MM.1S (cell line): ENCODE results near the gene FGF19.

Experiments used
- DNase-seq: peaks from one replicate; pipeline ENCODE4 v3.0.0-alpha.2; 2015
- H2AFZ ChIP-seq: fragments of 300-600 bp; sonication (generic); 2 replicates; pipeline ENCODE4 v1.6.0; 2016; ENCODE audit warnings: antibody characterized with exemption, low read length
- H3F3A ChIP-seq: fragments of 300-600 bp; sonication (generic); 2 replicates; pipeline ENCODE4 v1.6.1; 2016; ENCODE audit warnings: mild to moderate bottlenecking, antibody characterized with exemption, low read length, moderate library complexity, mixed read lengths; ENCODE audit not compliant: insufficient read depth
- H3K27ac ChIP-seq: fragments of 300-600 bp; sonication (generic); 2 replicates; pipeline ENCODE4 v1.5.1; 2016; ENCODE audit warnings: mild to moderate bottlenecking, low read length
- H3K27me3 ChIP-seq: fragments of 300-600 bp; sonication (generic); replicated peaks from 2 replicates; pipeline ENCODE4 v1.6.0; 2016; ENCODE audit warnings: low read length; ENCODE audit not compliant: insufficient read depth
- H3K36me3 ChIP-seq: fragments of 300-600 bp; sonication (generic); replicated peaks from 2 replicates; pipeline ENCODE4 v1.6.1; 2016; ENCODE audit warnings: mild to moderate bottlenecking, low read length, mixed read lengths; ENCODE audit not compliant: insufficient read depth
- H3K4me1 ChIP-seq: fragments of 300-600 bp; sonication (generic); 2 replicates; pipeline ENCODE4 v1.6.1; 2016; ENCODE audit warnings: low read length, mixed read lengths
- H3K4me2 ChIP-seq: fragments of 300-600 bp; sonication (generic); 2 replicates; pipeline ENCODE4 v1.6.0; 2016; ENCODE audit warnings: low read depth, low read length
- H3K4me3 ChIP-seq: fragments of 300-600 bp; sonication (generic); 2 replicates; pipeline ENCODE4 v1.5.1; 2016; ENCODE audit warnings: low read length, mixed read lengths
- H3K79me2 ChIP-seq: fragments of 300-600 bp; sonication (generic); 2 replicates; pipeline ENCODE4 v1.6.1; 2016; ENCODE audit warnings: mixed run types, low read length, mixed read lengths
- H3K9ac ChIP-seq: fragments of 300-600 bp; sonication (generic); 2 replicates; pipeline ENCODE4 v1.6.1; 2016; ENCODE audit warnings: low read length, mixed read lengths
- H3K9me2 ChIP-seq: fragments of 300-600 bp; sonication (generic); replicated peaks from 2 replicates; pipeline ENCODE4 v1.6.1; 2016; ENCODE audit warnings: mild to moderate bottlenecking, low read length, mixed read lengths; ENCODE audit not compliant: insufficient read depth
- H3K9me3 ChIP-seq: fragments of 300-600 bp; sonication (generic); replicated peaks from 2 replicates; pipeline ENCODE4 v1.6.1; 2016; ENCODE audit warnings: mild to moderate bottlenecking, low read length, mixed read lengths; ENCODE audit not compliant: insufficient read depth
- H4K20me1 ChIP-seq: fragments of 300-600 bp; sonication (generic); 2 replicates; pipeline ENCODE4 v1.6.1; 2016; ENCODE audit warnings: mild to moderate bottlenecking, low read length, moderate library complexity, mixed read lengths; ENCODE audit not compliant: insufficient read depth
- CTCF ChIP-seq: fragments of 300-600 bp; sonication (generic); IDR thresholded peaks from 2 replicates; pipeline ENCODE4 v1.5.1; 2016; ENCODE audit warnings: antibody characterized with exemption, low read length, mixed read lengths
- EZH2 ChIP-seq: fragments of 300-600 bp; sonication (generic); optimal IDR thresholded peaks from 2 replicates; pipeline ENCODE3; 2017; ENCODE audit warnings: low read depth, mild to moderate bottlenecking, antibody characterized with exemption, low read length, mixed read lengths
- EZH2phosphoT487 ChIP-seq: fragments of 300-600 bp; sonication (generic); IDR thresholded peaks from 2 replicates; pipeline ENCODE4 v1.6.1; 2018; ENCODE audit warnings: antibody characterized with exemption, low read length

Gene FGF19

GRCh38 chr11:69654660-69655478 lies 49.0 kb downstream of the FGF19 start:
- H3K4me2 ChIP-seq, result no peak overlapping the region
- H3K79me2 ChIP-seq, result no peaks in the 10 kb centered on the region
- no peaks in the 10 kb centered on the region for H3K9me3 ChIP-seq
- no peak overlapping the region for H2AFZ ChIP-seq
- H3K36me3 ChIP-seq, result no peaks in the 10 kb centered on the region
- no peak overlapping the region for H3K9ac ChIP-seq
- H3K27ac ChIP-seq, result no peak overlapping the region
- DNase-seq, result no peak
- H3K4me1 ChIP-seq, result no peaks in the 10 kb centered on the region
- no peak for TF ChIP-seq EZH2
- no peak for TF ChIP-seq CTCF
- TF ChIP-seq EZH2phosphoT487, result no peak
- H3K27me3 ChIP-seq, result peaks cover 7% of the 10 kb centered on the region
- H3K4me3 ChIP-seq, result no peak overlapping the region
- no peaks in the 10 kb centered on the region for H3F3A ChIP-seq
- no peaks in the 10 kb centered on the region for H3K9me2 ChIP-seq
- H4K20me1 ChIP-seq, result no peaks in the 10 kb centered on the region

- Histone ChIP-seq H3K4me1 (no peaks in the 10 kb centered on the region), H3K79me2 (no peaks in the 10 kb centered on the region), H3K9ac (no peak overlapping the region), H4K20me1 (no peaks in the 10 kb centered on the region), H3K9me3 (no peaks in the 10 kb centered on the region), H3K4me2 (no peak overlapping the region), H3K27me3 (peaks cover 7% of the 10 kb centered on the region), H2AFZ (no peak overlapping the region), H3K36me3 (no peaks in the 10 kb centered on the region), H3K27ac (no peak overlapping the region), H3F3A (no peaks in the 10 kb centered on the region), H3K9me2 (no peaks in the 10 kb centered on the region), H3K4me3 (no peak overlapping the region)
- TF ChIP-seq EZH2, result no peak
- no peak for TF ChIP-seq CTCF
- TF ChIP-seq EZH2phosphoT487, result no peak
- no peak for DNase-seq
These were observed 49.7 kb downstream of the FGF19 start for GRCh38 chr11:69654001-69654659.

- H3K79me2 ChIP-seq, result no peaks in the 10 kb centered on the region
- H3F3A ChIP-seq, result no peaks in the 10 kb centered on the region
- H3K36me3 ChIP-seq, result no peaks in the 10 kb centered on the region
- no peak overlapping the region for H3K27ac ChIP-seq
- no peak for TF ChIP-seq CTCF
- no peak for TF ChIP-seq EZH2
- TF ChIP-seq EZH2phosphoT487, result no peak
- H4K20me1 ChIP-seq, result no peaks in the 10 kb centered on the region
- H3K9ac ChIP-seq, result no peak overlapping the region
- no peaks in the 10 kb centered on the region for H3K9me2 ChIP-seq
- H3K4me1 ChIP-seq, result no peaks in the 10 kb centered on the region
- no peaks in the 10 kb centered on the region for H3K9me3 ChIP-seq
- no peak for DNase-seq
- H2AFZ ChIP-seq, result no peak overlapping the region
- H3K27me3 ChIP-seq, result peaks cover 7% of the 10 kb centered on the region
- H3K4me2 ChIP-seq, result no peak overlapping the region
- no peak overlapping the region for H3K4me3 ChIP-seq
These were observed 50.3 kb downstream of the FGF19 start for GRCh38 chr11:69653406-69653960.
